GM12878 (cell line): ENCODE measurements around the gene TMEM151A. TPM values are rescaled to one million over a fixed set of nuclear protein-coding genes. Genes with fewer than 3 reads are reported as not detected.

ENCODE experiments used
- ATAC-seq: fragments of 200-7000 bp; cut with Tn5 transposase; 3 replicates; pipeline ENCODE4 v1.9.1; 2020; ENCODE audit warnings: mild to moderate bottlenecking, moderate library complexity
- BruUV-seq: library from RNA; stranded (reverse); fragments of 400-500 nt; replicated peaks from 2 replicates; lab custom pipeline; 2021; lab: Mats Ljungman, UMichigan
- CTCF ChIA-PET: fragments of 300-600 bp; sonication (Branson Sonifier 250); formaldehyde crosslinking; extraction: SDS; loops from one replicate; lab custom pipeline; 2021; ENCODE audit warnings: inconsistent platforms; lab: Yijun Ruan, JAX
- POLR2A ChIA-PET: fragments of 350-600 bp; formaldehyde crosslinking; extraction: SDS; loops from one replicate; lab custom pipeline; 2021; ENCODE audit warnings: inconsistent platforms; lab: Charles Lee
- RAD21 ChIA-PET: fragments of 300-600 bp; sonication (Branson Sonifier 250); formaldehyde crosslinking; loops from one replicate; lab custom pipeline; 2023; ENCODE audit warnings: antibody characterized with exemption; ENCODE audit not compliant: unreplicated experiment; lab: Charles Lee
- SMC1A ChIA-PET: fragments of 300-600 bp; sonication (Branson Sonifier 250); formaldehyde crosslinking; loops from one replicate; lab custom pipeline; 2023; ENCODE audit not compliant: unreplicated experiment, uncharacterized antibody; lab: Charles Lee
- DNase-seq: peaks from one replicate; pipeline ENCODE4 v3.0.0-alpha.2; 2011; ENCODE audit warnings: low read depth, low spot score
- FAIRE-seq: peaks from 3 replicates; lab custom pipeline; 2011; peaks lifted over from hg19 to GRCh38; lab: Jason Lieb, UNC
- H2AFZ ChIP-seq: 2 replicates; pipeline ENCODE4 v1.6.0; 2011; ENCODE audit warnings: low read depth, low read length, control low read depth; ENCODE audit not compliant: control insufficient read depth
- H3K27ac ChIP-seq: 2 replicates; pipeline ENCODE4 v1.5.1; 2011; ENCODE audit warnings: control low read depth; ENCODE audit not compliant: control insufficient read depth, insufficient read depth
- H3K27me3 ChIP-seq, 2 experiments: replicated peaks in 1 of 2; 2 replicates each; pipeline versions ENCODE4 v1.6.0 to v1.6.1; 2011; ENCODE audit warnings: low read length in 1 of 2; ENCODE audit not compliant: control insufficient read depth in 2 of 2, insufficient read depth in 2 of 2
- H3K36me3 ChIP-seq, 2 experiments: 2 replicates each; pipeline ENCODE4 v1.5.1; 2011; ENCODE audit warnings: low read length in 1 of 2; ENCODE audit not compliant: control insufficient read depth in 2 of 2, insufficient read depth in 2 of 2
- H3K4me1 ChIP-seq: 2 replicates; pipeline ENCODE4 v1.6.1; 2011; ENCODE audit warnings: mild to moderate bottlenecking, low read length, moderate library complexity, mixed read lengths; ENCODE audit not compliant: control insufficient read depth, insufficient read depth
- H3K4me2 ChIP-seq: 2 replicates; pipeline ENCODE4 v1.6.0; 2011; ENCODE audit warnings: control low read depth; ENCODE audit not compliant: control insufficient read depth, insufficient read depth
- H3K4me3 ChIP-seq: fragments of 200-600 bp; sonication (generic); 2 replicates; pipeline ENCODE4 v1.5.1; 2016
- H3K79me2 ChIP-seq: 2 replicates; pipeline ENCODE4 v1.6.0; 2011; ENCODE audit warnings: low read length; ENCODE audit not compliant: control insufficient read depth, insufficient read depth
- H3K9ac ChIP-seq: 2 replicates; pipeline ENCODE4 v1.8.0; 2011; ENCODE audit warnings: low read length, control low read depth, mixed read lengths; ENCODE audit not compliant: control insufficient read depth, insufficient read depth
- H3K9me3 ChIP-seq: replicated peaks from 3 replicates; pipeline ENCODE4 v1.5.1; 2011; ENCODE audit warnings: mild to moderate bottlenecking, low read length; ENCODE audit not compliant: control insufficient read depth, insufficient read depth
- H4K20me1 ChIP-seq: 2 replicates; pipeline ENCODE4 v1.6.0; 2011; ENCODE audit not compliant: control insufficient read depth, insufficient read depth
- CEBPZ ChIP-seq: fragments of 150-350 bp; IDR thresholded peaks from 2 replicates; pipeline ENCODE4 v1.6.1; 2016; ENCODE audit warnings: low read depth, low read length
- CHD4 ChIP-seq: fragments of 200-600 bp; sonication (generic); IDR thresholded peaks from 2 replicates; pipeline ENCODE4 v1.6.1; 2016; ENCODE audit warnings: mild to moderate bottlenecking
- GABPA ChIP-seq: IDR thresholded peaks from 2 replicates; pipeline ENCODE4 v1.6.1; 2014; ENCODE audit warnings: antibody characterized with exemption, low read depth, mild to moderate bottlenecking, inconsistent platforms
- HDGF ChIP-seq: fragments of 450-650 bp; IDR thresholded peaks from 2 replicates; pipeline ENCODE4 v1.6.1; 2016; ENCODE audit warnings: antibody characterized with exemption
- IRF4 ChIP-seq: IDR thresholded peaks from 2 replicates; pipeline ENCODE4 v1.6.1; 2011; ENCODE audit warnings: low read depth, low read length
- IRF5 ChIP-seq: fragments of 450-650 bp; IDR thresholded peaks from 2 replicates; pipeline ENCODE4 v1.6.1; 2017; ENCODE audit warnings: borderline replicate concordance
- MYB ChIP-seq: fragments of 150-350 bp; IDR thresholded peaks from 2 replicates; pipeline ENCODE4 v1.6.1; 2014; ENCODE audit warnings: mild to moderate bottlenecking, low read depth, low read length, borderline replicate concordance
- NBN ChIP-seq: fragments of 450-650 bp; IDR thresholded peaks from 2 replicates; pipeline ENCODE4 v1.6.1; 2016
- PAX8 ChIP-seq: fragments of 450-650 bp; IDR thresholded peaks from 2 replicates; pipeline ENCODE4 v1.6.1; 2017; ENCODE audit warnings: mild to moderate bottlenecking, moderate library complexity
- SMAD5 ChIP-seq: IDR thresholded peaks from 2 replicates; pipeline ENCODE4 v1.6.1; 2016; ENCODE audit warnings: antibody characterized with exemption, low read depth
- ZNF384 ChIP-seq: IDR thresholded peaks from 2 replicates; pipeline ENCODE4 v1.6.1; 2012; ENCODE audit warnings: low read depth, mild to moderate bottlenecking, low read length, improper control_type of control experiment, borderline replicate concordance
- WGBS: methylation state at CpG from one replicate; pipeline ENCODE4 v1.1.6; 2016; ENCODE audit warnings: low lambda C conversion rate; ENCODE audit not compliant: insufficient replicate concordance, insufficient coverage; ENCODE audit errors: missing lambda C conversion rate; 5-methylcytosine and 5-hydroxymethylcytosine counted together
- in situ Hi-C: fragments of 300-500 bp; cut with MboI; formaldehyde crosslinking; loops from 9 replicates; pipeline ENCODE4 v1.14.3; 2018; ENCODE audit warnings: mixed read lengths
- intact Hi-C: fragments of 100-400 bp; cut with micrococcal nuclease; formaldehyde crosslinking; loops from one replicate; pipeline ENCODE4 v1.14.2; 2022; ENCODE audit not compliant: unreplicated experiment
- polyA plus RNA-seq, 11 experiments: library from polyadenylated mRNA; depleted of rRNA in 4 of 11; unstranded in 6 of 11; stranded (reverse) in 5 of 11; fragments of >200 nt; fragmentation: Nextera tagmentation in 4 of 11; fragmentation: Illumina TruSeq in 1 of 11; extraction: Ambion mirVana in 4 of 11; extraction: Trizol in 1 of 11; gene quantifications; 1 replicate in 1 of 11; 2 replicates in 10 of 11; pipeline versions ENCODE4 v1.2.1 to v1.2.3, GENCODE V29; 2011 to 2016; ENCODE audit warnings: inconsistent platforms in 2 of 11, missing spikeins in 2 of 11, low read depth in 1 of 11
- total RNA-seq, 4 experiments: library from RNA; depleted of rRNA in 3 of 4; stranded (reverse); fragments of >200 nt in 3 of 4; fragmentation: Illumina TruSeq in 1 of 4; extraction: Trizol in 1 of 4; gene quantifications; 2 replicates each; pipeline versions ENCODE4 v1.2.1 to v1.2.3, GENCODE V29; 2013 to 2021

TMEM151A gene
- total and polyA plus RNA-seq, 10 of the 15 experiments (the other 5 are each of a cell fraction or from before 2014, with no cell fraction given) = not detected

GRCh38 chr11:66242095-66242765, 49.5 kb upstream of the TMEM151A start:
- Histone ChIP-seq H4K20me1 (no peaks in the 10 kb centered on the region), H2AFZ (no peak overlapping the region), H3K27ac (no peak overlapping the region), H3K9me3 (no peaks in the 10 kb centered on the region), H3K79me2 (no peaks in the 10 kb centered on the region)
- CTCF ChIA-PET = interaction anchor here (1.1 kb wide), 1 partner anchor 20 kb away, joined by 3 read pairs; no protein-coding TSS in a partner anchor
- ATAC-seq (no peak), FAIRE-seq (no peak)
- intact Hi-C loops (no loop called here), in situ Hi-C loops (no loop called here)
- TF ChIP-seq MYB (no peak), IRF5 (no peak), PAX8 (no peak), CHD4 (no peak), NBN (no peak), ZNF384 (no peak), GABPA (no peak), IRF4 (no peak), CEBPZ (no peak), HDGF (no peak), SMAD5 (no peak)
- TF ChIP-seq, all 136 proteins: peak for 0
- Histone ChIP-seq H3K27me3 (no peaks in the 10 kb centered on the region), H3K4me1 (no peaks in the 10 kb centered on the region), H3K4me3 (no peak overlapping the region), H3K9ac (no peak overlapping the region), H3K4me2 (no peak overlapping the region), H3K36me3 (peaks cover 9 to 13% of the 10 kb centered on the region in 2 experiments)
- no peak for DNase-seq
- WGBS = 86% methylated on average over 14 of the region's 14 CpGs
- BruUV-seq = no TSS peak
- ChIA-PET SMC1A (no interaction called here), POLR2A (interaction anchor here (0.6 kb wide), 1 partner anchor 60 kb away, joined by 3 read pairs; no protein-coding TSS in a partner anchor), RAD21 (no interaction called here)
